ENCODE measurements around the gene KRT4.

KRT4 gene

GRCh38 chr12:52774629-52775250, 39.2 kb downstream of the KRT4 start:
- DNase-seq (ENCODE audit: low spot score) = no peak
- TF ChIP-seq CTCF (IDR thresholded peaks at IDR 0.05; ENCODE audit: borderline replicate concordance, control extremely low read depth, extremely low read depth, insufficient read depth, missing control alignments) = no peak
- in situ Hi-C loops (cut with MboI; ENCODE audit: low sequenced_read_pairs, unreplicated experiment) = no loop called here

- TF ChIP-seq CTCF (IDR thresholded peaks at IDR 0.05; ENCODE audit: borderline replicate concordance, control extremely low read depth, extremely low read depth, insufficient read depth, missing control alignments) = no peak
- no peak for DNase-seq (ENCODE audit: low spot score)
- in situ Hi-C loops (cut with MboI; ENCODE audit: low sequenced_read_pairs, unreplicated experiment) = no loop called here
These were observed 41.1 kb downstream of the KRT4 start for GRCh38 chr12:52772772-52773171.

- in situ Hi-C loops (cut with MboI; ENCODE audit: low sequenced_read_pairs, unreplicated experiment) = no loop called here
- no peak for TF ChIP-seq CTCF (IDR thresholded peaks at IDR 0.05; ENCODE audit: borderline replicate concordance, control extremely low read depth, extremely low read depth, insufficient read depth, missing control alignments)
- DNase-seq (ENCODE audit: low spot score) = no peak
These were observed 41.7 kb downstream of the KRT4 start for GRCh38 chr12:52772188-52772587.

GRCh38 chr12:52771505-52771904, 42.4 kb downstream of the KRT4 start:
- no peak for DNase-seq (ENCODE audit: low spot score)
- in situ Hi-C loops (cut with MboI; ENCODE audit: low sequenced_read_pairs, unreplicated experiment) = no loop called here
- TF ChIP-seq CTCF (IDR thresholded peaks at IDR 0.05; ENCODE audit: borderline replicate concordance, control extremely low read depth, extremely low read depth, insufficient read depth, missing control alignments) = no peak

GRCh38 chr12:52771088-52771487, 42.8 kb downstream of the KRT4 start:
- no peak for TF ChIP-seq CTCF (IDR thresholded peaks at IDR 0.05; ENCODE audit: borderline replicate concordance, control extremely low read depth, extremely low read depth, insufficient read depth, missing control alignments)
- DNase-seq (ENCODE audit: low spot score) = no peak
- in situ Hi-C loops (cut with MboI; ENCODE audit: low sequenced_read_pairs, unreplicated experiment) = no loop called here

GRCh38 chr12:52769946-52770345, 44.0 kb downstream of the KRT4 start:
- in situ Hi-C loops (cut with MboI; ENCODE audit: low sequenced_read_pairs, unreplicated experiment) = no loop called here
- no peak for TF ChIP-seq CTCF (IDR thresholded peaks at IDR 0.05; ENCODE audit: borderline replicate concordance, control extremely low read depth, extremely low read depth, insufficient read depth, missing control alignments)
- DNase-seq (ENCODE audit: low spot score) = no peak

Data from GM13976 (cell line).